ENCODE measurements around the gene MED29. TPM values are rescaled to one million over a fixed set of nuclear protein-coding genes. Genes with fewer than 3 reads are reported as not detected.

MED29 gene, protein sequence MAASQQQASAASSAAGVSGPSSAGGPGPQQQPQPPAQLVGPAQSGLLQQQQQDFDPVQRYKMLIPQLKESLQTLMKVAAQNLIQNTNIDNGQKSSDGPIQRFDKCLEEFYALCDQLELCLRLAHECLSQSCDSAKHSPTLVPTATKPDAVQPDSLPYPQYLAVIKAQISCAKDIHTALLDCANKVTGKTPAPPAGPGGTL
- 62.0 and 63.0 TPM in 2 replicates for total RNA-seq (2014; rRNA removed; shearing (Covaris generic))
- polyA plus RNA-seq (2016; fragmentation: Nextera tagmentation; extraction: Ambion mirVana) = 26.1 and 27.5 TPM in 2 replicates
- long read RNA-seq, transcript MED29-201 (4 exons, 3,653 nt) = major isoform, 18 of 18 reads
- long read RNA-seq, partial matches to known transcripts = 0 of 18 reads
- long read RNA-seq, other reads (novel, unspliced or antisense) = 0 of 18 reads

DNA sequence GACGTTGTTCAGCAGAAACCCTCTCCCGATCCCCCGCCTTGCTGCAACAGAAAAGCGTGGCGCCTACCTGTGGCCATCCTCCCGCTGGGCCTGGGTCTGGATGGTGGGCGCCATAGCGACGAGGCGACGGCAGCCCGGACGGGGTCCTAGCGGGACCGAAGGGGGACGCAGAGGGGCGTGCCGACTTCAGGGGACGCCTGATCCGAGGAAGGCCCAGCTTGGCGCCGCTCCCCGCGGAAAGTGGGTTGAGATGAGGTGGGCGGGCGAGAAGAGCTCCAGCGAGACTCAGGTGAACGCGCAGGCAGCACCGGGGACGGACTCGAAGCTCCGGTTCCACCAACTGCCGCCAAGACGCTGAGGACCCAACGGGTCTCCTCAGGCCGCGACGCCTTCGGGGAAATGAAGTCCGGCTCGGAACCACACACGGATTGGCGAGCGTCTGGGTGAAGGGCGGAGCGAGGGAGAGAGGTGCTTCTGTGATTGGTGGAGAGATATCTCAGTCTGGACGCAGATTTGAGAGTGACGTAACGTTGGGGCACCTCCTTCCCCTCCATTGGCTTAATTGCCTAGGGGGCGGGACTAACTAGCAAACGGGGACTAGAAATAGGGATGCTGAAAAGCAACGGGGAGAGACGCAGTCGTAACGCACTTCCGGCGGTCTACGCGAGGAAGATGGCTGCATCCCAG, at the start of gene MED29, which contains the start of gene PAF1:
TSS of gene MED29 (plus strand) at position 628 of the 687 bp plus-strand sequence. CDS start at position 673, 45 bp downstream.
TSS of gene PAF1 (minus strand) at position 356 of the 687 bp plus-strand sequence. CDS start at position 114, 242 bp downstream.
- DNase-seq (ENCODE audit: low spot score) (peak; percentile 100), ATAC-seq (peak; percentile 95)
- no peaks in the 10 kb centered on the region for H3K9me2 ChIP-seq (ENCODE audit: insufficient read depth)
- H3K27me3 ChIP-seq (ENCODE audit: insufficient read depth) = no peaks in the 10 kb centered on the region
- H3K27ac Mint-ChIP-seq = peak within 1 kb of the TSS; percentile 100
- peaks cover 13% of the 10 kb centered on the region for H3K4me1 Mint-ChIP-seq
- peaks cover 20% of the 10 kb centered on the region; the same call in 1 of the 2 replicates for H3F3A ChIP-seq (replicated peaks; ENCODE audit: low read depth)
- H3K27me3 Mint-ChIP-seq (ENCODE audit: insufficient read depth, low read depth, poor library complexity) = peaks cover 21% of the 10 kb centered on the region
- H4K20me1 ChIP-seq (replicated peaks; ENCODE audit: insufficient read depth) = peaks cover 13% of the 10 kb centered on the region; the same call in 1 of the 2 replicates
- peaks cover 13% of the 10 kb centered on the region for H3K79me2 ChIP-seq (replicated peaks; ENCODE audit: insufficient read depth)
- TF ChIP-seq POLR2AphosphoS5 (IDR thresholded peaks at IDR 0.05; ENCODE audit: low read depth) (peak; percentile 93), EZH2 (IDR thresholded peaks at IDR 0.05; ENCODE audit: low read depth, unreplicated experiment) (no peak), CREB1 (CRISPR knock-in tag; IDR thresholded peaks at IDR 0.05; ENCODE audit: low read depth) (peak; percentile 89), ZNF114 (CRISPR knock-in tag; IDR thresholded peaks at IDR 0.05) (no peak), EZH2phosphoT487 (IDR thresholded peaks at IDR 0.05; ENCODE audit: unreplicated experiment) (no peak)
- TF ChIP-seq, protein P1, sequence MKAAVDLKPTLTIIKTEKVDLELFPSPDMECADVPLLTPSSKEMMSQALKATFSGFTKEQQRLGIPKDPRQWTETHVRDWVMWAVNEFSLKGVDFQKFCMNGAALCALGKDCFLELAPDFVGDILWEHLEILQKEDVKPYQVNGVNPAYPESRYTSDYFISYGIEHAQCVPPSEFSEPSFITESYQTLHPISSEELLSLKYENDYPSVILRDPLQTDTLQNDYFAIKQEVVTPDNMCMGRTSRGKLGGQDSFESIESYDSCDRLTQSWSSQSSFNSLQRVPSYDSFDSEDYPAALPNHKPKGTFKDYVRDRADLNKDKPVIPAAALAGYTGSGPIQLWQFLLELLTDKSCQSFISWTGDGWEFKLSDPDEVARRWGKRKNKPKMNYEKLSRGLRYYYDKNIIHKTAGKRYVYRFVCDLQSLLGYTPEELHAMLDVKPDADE (IDR thresholded peaks at IDR 0.05) = peak; percentile 88
- TF ChIP-seq, protein P2, sequence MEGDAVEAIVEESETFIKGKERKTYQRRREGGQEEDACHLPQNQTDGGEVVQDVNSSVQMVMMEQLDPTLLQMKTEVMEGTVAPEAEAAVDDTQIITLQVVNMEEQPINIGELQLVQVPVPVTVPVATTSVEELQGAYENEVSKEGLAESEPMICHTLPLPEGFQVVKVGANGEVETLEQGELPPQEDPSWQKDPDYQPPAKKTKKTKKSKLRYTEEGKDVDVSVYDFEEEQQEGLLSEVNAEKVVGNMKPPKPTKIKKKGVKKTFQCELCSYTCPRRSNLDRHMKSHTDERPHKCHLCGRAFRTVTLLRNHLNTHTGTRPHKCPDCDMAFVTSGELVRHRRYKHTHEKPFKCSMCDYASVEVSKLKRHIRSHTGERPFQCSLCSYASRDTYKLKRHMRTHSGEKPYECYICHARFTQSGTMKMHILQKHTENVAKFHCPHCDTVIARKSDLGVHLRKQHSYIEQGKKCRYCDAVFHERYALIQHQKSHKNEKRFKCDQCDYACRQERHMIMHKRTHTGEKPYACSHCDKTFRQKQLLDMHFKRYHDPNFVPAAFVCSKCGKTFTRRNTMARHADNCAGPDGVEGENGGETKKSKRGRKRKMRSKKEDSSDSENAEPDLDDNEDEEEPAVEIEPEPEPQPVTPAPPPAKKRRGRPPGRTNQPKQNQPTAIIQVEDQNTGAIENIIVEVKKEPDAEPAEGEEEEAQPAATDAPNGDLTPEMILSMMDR (conservative IDR thresholded peaks at IDR 0.05; ENCODE audit: low read depth in 2 of 2) = peak; percentile 12 to 41; a peak in 1 of 4 replicates
- H3K36me3 ChIP-seq (ENCODE audit: insufficient read depth) = 0 out of 2 replicates have a peak, but pooled peaks cover 7% of the 10 kb centered on the region
- peaks cover 3% of the 10 kb centered on the region; the same call in 1 of the 3 replicates for H3K9me3 Mint-ChIP-seq
- peaks cover 68% of the 10 kb centered on the region for H3K36me3 Mint-ChIP-seq (ENCODE audit: low read depth)
- peak within 1 kb of the TSS; percentile 73; the same call in 1 of the 2 replicates for H2AFZ ChIP-seq
- peak within 1 kb of the TSS; percentile 88 for H3K4me2 ChIP-seq
- peaks cover 6% of the 10 kb centered on the region for H3K4me1 ChIP-seq (ENCODE audit: insufficient read depth)
- peak within 1 kb of the TSS; percentile 97 for H3K4me3 Mint-ChIP-seq
- H3K27ac ChIP-seq (ENCODE audit: low read depth) = peak within 1 kb of the TSS; percentile 97
- peak within 1 kb of the TSS; percentile 81 for H3K4me3 ChIP-seq
